Activated T-cell treated with anti-CD3 and anti-CD28 coated beads, Interleukin-2, amount 50 U/mL, for 1 hour (primary cell): ENCODE data around the gene CTTNBP2.

ENCODE experiments used
- DNase-seq: peaks from one replicate; pipeline ENCODE4 v3.0.0-alpha.2; 2020

CTTNBP2 gene

GRCh38 chr7:117871778-117872538 lies 1.3 kb downstream of the CTTNBP2 start:
- no peak for DNase-seq

- no peak for DNase-seq
These were observed 1.9 kb downstream of the CTTNBP2 start for GRCh38 chr7:117871401-117871777.

- DNase-seq = no peak
These were observed 2.7 kb downstream of the CTTNBP2 start for GRCh38 chr7:117870448-117871130.

GRCh38 chr7:117869374-117869773 lies 3.9 kb downstream of the CTTNBP2 start:
- DNase-seq = no peak

- DNase-seq = no peak
These were observed 9.6 kb downstream of the CTTNBP2 start for GRCh38 chr7:117863618-117864017.

- no peak for DNase-seq
These were observed 10.9 kb downstream of the CTTNBP2 start for GRCh38 chr7:117862378-117862777.

- no peak for DNase-seq
These were observed 13.9 kb downstream of the CTTNBP2 start for GRCh38 chr7:117859246-117859812.

- DNase-seq = no peak
These were observed 14.5 kb downstream of the CTTNBP2 start for GRCh38 chr7:117858712-117859111.

GRCh38 chr7:117857718-117858117 lies 15.5 kb downstream of the CTTNBP2 start:
- DNase-seq = no peak

- DNase-seq = no peak
These were observed 17.0 kb downstream of the CTTNBP2 start for GRCh38 chr7:117856196-117856595.

GRCh38 chr7:117854186-117854585 lies 19.1 kb downstream of the CTTNBP2 start:
- no peak for DNase-seq

- no peak for DNase-seq
These were observed 24.3 kb downstream of the CTTNBP2 start for GRCh38 chr7:117848941-117849340.

GRCh38 chr7:117844678-117845077 lies 28.6 kb downstream of the CTTNBP2 start:
- no peak for DNase-seq

- DNase-seq = no peak
These were observed 31.6 kb downstream of the CTTNBP2 start for GRCh38 chr7:117841611-117842010.

- DNase-seq = no peak
These were observed 32.2 kb downstream of the CTTNBP2 start for GRCh38 chr7:117841011-117841410.

- DNase-seq = no peak
These were observed 33.7 kb downstream of the CTTNBP2 start for GRCh38 chr7:117839507-117839906.

GRCh38 chr7:117837841-117838240 lies 35.4 kb downstream of the CTTNBP2 start:
- DNase-seq = no peak

GRCh38 chr7:117835016-117835664 lies 38.1 kb downstream of the CTTNBP2 start:
- DNase-seq = no peak

GRCh38 chr7:117830422-117830954 lies 42.8 kb downstream of the CTTNBP2 start:
- DNase-seq = no peak

GRCh38 chr7:117829450-117830117 lies 43.7 kb downstream of the CTTNBP2 start:
- no peak for DNase-seq

GRCh38 chr7:117828825-117829224 lies 44.4 kb downstream of the CTTNBP2 start:
- DNase-seq = no peak

GRCh38 chr7:117827862-117828261 lies 45.4 kb downstream of the CTTNBP2 start:
- DNase-seq = no peak

GRCh38 chr7:117825132-117825531 lies 48.1 kb downstream of the CTTNBP2 start:
- DNase-seq = no peak
